NCI-H2107 treated with DMSO at 0.1 percent for 48 hours (cell line): ENCODE measurements around the gene SEC11A.

Experiments used
- DNase-seq: peaks from one replicate; lab custom pipeline; 2025; ENCODE audit not compliant: unreplicated experiment; lab: John Stamatoyannopoulos, UW

Gene SEC11A

DNA sequence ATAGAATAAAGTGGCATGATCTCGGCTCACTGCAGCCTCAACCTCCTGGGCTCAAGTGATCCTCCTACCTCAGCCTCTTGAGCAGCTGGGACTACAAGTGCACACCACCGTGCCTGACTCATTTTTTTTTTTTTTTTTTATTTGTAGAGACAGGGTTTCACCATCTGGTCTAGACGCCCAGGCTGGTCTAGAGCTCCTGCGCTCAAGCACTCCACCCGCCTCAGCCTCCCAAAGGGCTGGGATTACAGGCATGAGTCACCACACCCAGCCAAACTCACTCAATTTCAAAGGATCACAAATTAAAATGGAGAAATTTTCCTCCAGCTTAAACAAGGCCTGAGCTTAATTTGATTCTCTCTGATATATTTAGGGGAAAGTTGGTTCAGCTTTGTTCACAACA, 30.6 kb downstream of the SEC11A start:
- no peak for DNase-seq

GRCh38 chr15:84684092-84684491, 31.8 kb downstream of the SEC11A start:
- DNase-seq = no peak

DNA sequence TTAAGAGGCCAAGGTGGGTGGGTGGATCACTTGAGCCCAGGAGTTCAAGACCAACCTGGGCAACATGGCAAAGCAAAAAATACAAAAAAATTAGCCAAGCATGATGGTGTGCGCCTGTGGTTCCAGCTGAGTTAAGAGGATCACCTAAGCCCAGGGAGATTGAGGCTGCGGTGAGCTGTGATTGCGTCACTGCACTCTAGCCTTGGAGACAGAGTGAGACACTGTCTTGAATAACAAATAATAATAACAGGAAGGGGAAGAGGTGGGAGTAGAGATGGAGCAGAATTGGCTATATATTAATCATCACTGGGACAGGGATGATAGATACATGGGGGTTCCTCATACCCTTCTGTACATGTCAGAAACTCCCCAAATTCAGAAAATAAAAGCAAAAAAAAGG, 34.1 kb downstream of the SEC11A start:
- no peak for DNase-seq

- no peak for DNase-seq
Observed at GRCh38 chr15:84671211-84671610, 44.7 kb downstream of the SEC11A start.

DNA sequence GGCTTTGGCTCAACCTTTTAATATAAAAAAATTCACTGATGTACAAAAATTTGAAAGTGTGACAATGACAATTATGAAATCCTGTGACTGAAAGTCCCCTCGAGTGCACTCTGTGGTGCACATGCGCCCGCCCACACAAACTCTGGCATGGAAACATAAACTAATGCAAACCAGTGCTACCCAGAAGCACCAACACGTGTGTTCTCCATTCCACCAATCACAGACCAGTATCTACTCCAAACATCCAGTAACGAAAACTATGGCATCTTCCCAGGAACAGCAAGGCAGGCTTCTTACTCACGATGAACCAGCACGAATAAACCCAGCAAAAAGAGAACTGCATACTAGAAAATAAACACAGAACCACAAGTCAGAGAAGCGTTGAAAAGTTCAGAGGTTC, 46.2 kb downstream of the SEC11A start:
- DNase-seq = no peak

- DNase-seq = no peak
Observed at GRCh38 chr15:84668221-84668982, 47.5 kb downstream of the SEC11A start.

GRCh38 chr15:84666373-84666772, 49.6 kb downstream of the SEC11A start:
- DNase-seq = no peak

DNA sequence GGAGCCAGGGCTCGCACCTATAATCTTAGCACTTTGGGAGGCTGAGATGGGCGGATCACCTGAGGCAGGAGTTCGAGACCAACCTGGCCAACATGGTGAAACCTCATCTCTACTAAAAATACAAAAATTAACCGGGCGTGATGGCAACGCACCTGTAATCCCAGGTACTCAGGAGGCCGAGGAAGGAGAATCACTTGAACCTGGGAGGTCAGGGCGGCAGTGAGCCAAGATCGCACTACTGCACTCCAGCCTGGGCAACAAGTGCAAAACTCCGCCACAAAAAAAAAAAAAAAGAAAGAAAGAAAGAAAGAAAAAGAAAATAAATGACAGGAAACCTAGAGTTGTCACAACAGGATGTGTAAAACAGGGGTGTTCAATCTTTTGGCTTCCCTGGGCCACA, 54.9 kb downstream of the SEC11A start:
- DNase-seq = no peak

DNA sequence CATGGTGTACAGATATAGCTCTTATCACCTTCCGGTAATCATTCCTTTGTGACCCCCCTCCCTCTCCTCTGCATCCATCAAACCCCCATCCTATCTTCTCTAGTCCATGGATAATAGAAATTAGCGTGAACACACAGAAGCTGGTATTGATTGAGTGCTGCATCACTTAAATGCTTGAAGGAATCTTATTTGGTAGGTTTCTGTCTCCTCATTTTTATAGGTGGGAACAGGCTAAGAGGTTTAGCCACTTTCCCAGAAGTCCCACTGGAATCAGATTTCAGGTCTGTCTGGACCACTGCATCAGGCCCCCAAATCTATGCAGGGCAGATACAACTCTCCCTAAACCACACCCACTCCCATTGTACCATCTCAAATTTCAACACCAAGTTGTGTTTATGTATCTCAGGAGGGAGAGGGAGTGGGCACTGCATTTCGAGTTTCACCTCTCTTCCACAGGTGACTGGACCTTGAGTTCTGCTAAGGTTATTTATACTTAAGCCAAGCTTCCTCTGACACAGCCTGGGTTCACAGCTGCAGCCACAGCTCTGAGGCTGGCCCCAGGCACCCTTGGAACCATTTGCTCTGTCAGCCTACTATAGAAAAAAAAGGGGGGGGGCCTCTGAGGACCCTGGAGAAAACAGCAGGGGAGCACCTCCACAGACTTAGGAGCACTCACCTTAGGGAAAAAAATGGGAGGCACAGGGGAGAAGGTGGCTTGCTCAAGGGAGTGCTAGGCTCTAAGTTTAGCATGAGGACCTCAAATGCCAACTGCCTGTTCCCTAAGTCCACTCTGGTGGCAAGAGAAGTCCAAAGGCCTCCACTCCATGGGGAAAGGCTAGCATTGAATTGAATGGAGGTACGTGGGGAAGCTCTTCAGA, 55.8 kb downstream of the SEC11A start:
- no peak for DNase-seq

GRCh38 chr15:84658788-84659411, 57.0 kb downstream of the SEC11A start:
- no peak for DNase-seq

GRCh38 chr15:84658080-84658787, 57.7 kb downstream of the SEC11A start, which contains the start of gene NMB:
Gene NMB (minus strand): TSS chr15:84658199. CDS start chr15:84658152, 47 bp downstream.
- peak; percentile 22 for DNase-seq

- no peak for DNase-seq
Observed at GRCh38 chr15:84657748-84658079, 58.2 kb downstream of the SEC11A start.

GRCh38 chr15:84656972-84657371, 59.0 kb downstream of the SEC11A start:
- no peak for DNase-seq

GRCh38 chr15:84654689-84655453, 61.1 kb downstream of the SEC11A start:
- peak; percentile 61 for DNase-seq

DNA sequence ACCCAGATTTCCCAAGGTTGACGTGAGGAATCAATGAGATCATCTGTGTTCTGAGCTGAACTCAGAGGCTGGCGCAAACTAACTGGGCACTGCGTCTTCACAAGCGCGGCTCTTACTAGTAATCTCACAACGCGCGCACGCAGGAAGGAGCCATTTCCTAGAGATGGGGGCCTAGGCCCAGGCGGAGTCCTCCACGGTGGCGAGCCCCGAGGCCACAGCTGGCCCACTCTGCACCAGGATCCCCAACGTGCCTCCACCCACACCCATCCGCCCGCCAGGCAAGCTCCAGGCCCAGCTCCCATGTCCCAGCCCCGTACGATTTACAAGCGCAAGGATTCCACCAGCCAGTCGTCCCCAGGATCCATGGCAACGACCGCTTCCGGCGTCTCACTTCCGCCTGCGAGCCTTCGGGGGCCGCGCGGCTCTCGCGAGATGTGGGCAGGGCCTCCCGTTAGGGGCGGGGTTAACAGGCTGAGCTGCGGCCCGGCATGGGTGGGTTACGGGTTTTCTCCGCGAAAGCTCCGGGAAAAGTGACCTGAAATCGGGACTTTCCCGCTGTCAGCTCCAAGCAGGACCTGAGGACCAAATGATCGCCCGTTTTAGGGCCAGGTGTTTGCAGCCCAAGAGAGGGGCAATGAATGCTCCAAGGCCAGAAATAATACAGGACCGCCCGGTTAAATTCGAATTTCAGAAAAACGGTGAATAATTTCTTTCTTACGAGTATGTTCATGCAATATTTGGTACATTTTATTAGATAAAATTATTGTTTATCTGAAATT, 61.8 kb downstream of the SEC11A start, which contains the start of gene WDR73:
TSS of gene WDR73 (minus strand) at position 374 of the 779 bp plus-strand sequence. CDS start at position 365, 9 bp downstream.
- peak; percentile 31 for DNase-seq

DNA sequence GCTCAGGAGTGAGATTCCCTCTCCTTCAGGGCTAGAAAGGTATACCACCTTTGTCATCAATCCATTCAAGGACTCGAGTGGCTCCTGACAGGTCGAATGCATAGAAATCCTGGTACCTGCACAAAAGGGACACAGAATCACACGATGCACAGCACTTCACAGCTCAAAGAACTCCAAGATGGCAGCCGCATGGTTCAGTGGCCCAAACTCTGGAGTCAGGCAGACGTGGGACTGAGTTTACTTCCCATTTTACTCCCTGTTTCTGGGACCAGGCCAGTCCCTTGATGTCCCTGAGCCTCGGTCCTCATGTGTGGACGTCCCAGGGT, 62.4 kb downstream of the SEC11A start:
- DNase-seq = no peak

DNA sequence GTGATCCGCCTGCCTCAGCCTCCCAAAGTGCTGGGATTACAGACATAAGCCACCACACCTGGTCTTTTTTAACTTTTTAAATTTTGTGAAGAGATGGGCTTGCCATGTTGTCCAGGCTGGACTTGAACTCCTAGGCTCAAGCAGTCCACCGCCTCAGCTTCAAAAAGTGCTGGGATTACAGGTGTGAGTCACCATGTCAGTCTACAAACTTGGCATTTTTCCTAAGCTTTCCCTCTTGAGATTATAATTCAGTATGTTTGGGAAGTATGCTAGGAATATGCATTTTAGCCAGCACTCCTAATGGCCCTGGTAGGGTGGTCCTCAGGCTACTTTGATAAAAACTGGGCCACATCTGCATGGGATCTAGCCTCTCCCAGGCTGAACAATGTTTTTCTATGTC, 66.2 kb downstream of the SEC11A start:
- DNase-seq = no peak

DNA sequence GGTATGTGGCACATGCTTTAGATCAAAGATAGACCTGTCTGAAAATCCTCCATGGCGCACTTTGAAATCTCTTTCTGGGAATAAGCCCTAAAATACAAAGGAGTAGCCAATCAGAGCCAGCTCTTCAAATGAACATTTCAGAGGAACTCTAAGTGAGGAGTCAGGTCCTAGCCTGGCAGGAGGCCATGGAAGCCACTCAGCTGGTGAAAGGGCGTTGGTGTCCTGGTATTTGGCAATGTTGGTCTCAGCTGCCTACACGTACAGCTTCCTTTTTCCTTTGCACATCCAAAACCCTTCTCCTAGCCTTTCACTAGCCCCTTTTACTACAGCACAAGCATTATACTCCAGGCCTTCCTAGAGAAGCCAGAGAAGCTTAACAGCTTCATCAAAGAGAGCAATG, 67.4 kb downstream of the SEC11A start:
- no peak for DNase-seq

DNA sequence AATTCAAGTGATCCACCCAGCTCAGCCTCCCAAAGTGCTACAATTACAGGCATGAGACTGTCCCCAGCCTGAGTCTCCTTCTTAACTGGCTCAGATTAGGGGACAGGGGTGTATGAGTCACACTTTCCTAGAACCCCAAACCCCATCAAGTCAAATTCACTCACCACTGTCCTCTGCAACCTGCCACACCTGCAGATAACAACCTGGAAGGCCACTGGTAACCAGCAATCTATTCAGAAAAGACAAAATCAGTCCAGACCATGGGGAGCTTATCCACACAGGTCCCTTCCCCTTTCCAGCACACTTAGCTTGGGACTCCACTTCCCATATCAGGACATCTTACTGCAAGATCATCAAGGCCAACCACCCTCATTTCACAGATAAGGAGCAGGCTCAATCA, 68.2 kb downstream of the SEC11A start:
- DNase-seq = no peak

DNA sequence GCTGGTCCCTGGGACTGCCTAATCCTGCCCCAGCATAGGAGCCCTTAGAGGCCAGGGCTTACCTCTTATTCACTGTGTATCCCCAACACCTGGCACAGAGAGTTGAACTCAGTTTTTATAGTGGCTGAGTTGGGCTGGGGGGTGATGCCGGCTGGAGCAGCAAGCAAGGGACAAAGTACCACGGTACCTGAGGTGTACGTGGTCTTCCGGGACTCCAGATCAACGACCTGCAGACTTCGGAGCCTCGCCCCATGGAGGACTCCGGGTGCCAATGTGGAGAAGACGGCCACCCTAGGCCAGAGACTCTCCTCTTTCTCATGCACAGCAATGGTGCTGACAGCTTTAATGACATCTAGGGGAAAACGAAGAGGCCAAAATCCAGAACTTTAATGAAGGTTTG, 69.9 kb downstream of the SEC11A start:
- no peak for DNase-seq
